ENCODE measurements around the gene STAG1. TPM values are rescaled to one million over a fixed set of nuclear protein-coding genes. Genes with fewer than 3 reads are reported as not detected.

The STAG1 gene
- total and polyA plus RNA-seq, 2 donors (not counting 1 experiment from before 2014, with no cell fraction given): 23.2 to 38.6 TPM

DNA sequence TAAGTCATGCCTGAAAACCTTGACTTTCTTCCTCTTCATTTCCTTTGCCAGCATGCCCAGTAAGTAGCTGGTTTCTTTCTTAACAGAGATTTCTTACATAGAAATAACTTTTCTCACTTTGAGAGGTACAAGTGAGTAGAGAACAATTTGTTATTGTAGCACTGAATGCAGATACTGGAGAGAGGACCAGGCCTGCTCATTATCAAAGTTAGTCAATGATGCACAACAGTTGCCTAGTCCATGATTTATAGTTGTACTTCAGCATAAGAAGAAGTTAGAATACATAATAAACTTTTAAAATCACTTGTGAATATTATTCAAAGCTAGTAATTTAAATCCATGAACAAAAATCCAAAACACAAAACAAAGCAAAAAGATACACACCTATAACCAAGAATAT lies 289.0 kb downstream of the STAG1 start:
- no peaks in the 10 kb centered on the region for H3K4me1 ChIP-seq (ENCODE audit: control insufficient read depth, extremely low read depth, insufficient read depth, low read length)

DNA sequence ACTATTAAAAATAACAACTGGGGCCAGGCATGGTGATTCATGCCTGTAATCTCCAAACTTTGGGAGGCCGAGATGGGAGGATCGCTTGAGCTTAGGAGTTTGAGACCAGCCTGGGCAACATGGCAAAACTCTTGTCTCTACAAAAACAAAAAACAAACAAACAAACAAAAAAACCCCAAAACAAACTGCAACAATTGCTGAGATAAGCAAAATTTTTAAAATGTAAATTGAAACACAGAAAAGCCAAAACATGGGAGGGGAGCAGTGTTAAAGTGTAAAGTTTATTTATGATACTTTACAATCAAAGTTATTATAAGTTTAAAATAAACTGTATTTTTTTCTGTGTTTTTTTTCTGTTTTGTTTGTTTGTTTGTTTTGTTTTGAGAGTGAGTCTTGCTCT lies 294.4 kb downstream of the STAG1 start:
- no peak for DNase-seq (ENCODE audit: low read depth in 2 of 2)
- TF ChIP-seq, protein P1, sequence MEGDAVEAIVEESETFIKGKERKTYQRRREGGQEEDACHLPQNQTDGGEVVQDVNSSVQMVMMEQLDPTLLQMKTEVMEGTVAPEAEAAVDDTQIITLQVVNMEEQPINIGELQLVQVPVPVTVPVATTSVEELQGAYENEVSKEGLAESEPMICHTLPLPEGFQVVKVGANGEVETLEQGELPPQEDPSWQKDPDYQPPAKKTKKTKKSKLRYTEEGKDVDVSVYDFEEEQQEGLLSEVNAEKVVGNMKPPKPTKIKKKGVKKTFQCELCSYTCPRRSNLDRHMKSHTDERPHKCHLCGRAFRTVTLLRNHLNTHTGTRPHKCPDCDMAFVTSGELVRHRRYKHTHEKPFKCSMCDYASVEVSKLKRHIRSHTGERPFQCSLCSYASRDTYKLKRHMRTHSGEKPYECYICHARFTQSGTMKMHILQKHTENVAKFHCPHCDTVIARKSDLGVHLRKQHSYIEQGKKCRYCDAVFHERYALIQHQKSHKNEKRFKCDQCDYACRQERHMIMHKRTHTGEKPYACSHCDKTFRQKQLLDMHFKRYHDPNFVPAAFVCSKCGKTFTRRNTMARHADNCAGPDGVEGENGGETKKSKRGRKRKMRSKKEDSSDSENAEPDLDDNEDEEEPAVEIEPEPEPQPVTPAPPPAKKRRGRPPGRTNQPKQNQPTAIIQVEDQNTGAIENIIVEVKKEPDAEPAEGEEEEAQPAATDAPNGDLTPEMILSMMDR (conservative IDR thresholded peaks at IDR 0.05 in 1 of 2, IDR thresholded peaks at IDR 0.05 in 1 of 2; ENCODE audit: low read depth in 1 of 2, low read length in 2 of 2): no peak
- no peak for TF ChIP-seq EZH2 (IDR thresholded peaks at IDR 0.05; ENCODE audit: low read length, missing control alignments)
- no peak overlapping the region for H3K4me3 ChIP-seq (replicated peaks in 1 of 4; ENCODE audit: control extremely low read depth in 1 of 4, insufficient read depth in 1 of 4, low read depth in 3 of 4, low read length in 4 of 4)
- no peaks in the 10 kb centered on the region for H4K20me1 ChIP-seq (ENCODE audit: control insufficient read depth, extremely low read depth, insufficient read depth, low read length)
- no peak overlapping the region for H2AFZ ChIP-seq (ENCODE audit: low read length)
- H3K36me3 ChIP-seq (ENCODE audit: control insufficient read depth, insufficient read depth, low read length): peaks cover 2% of the 10 kb centered on the region
- no peak overlapping the region for H3K27ac ChIP-seq (ENCODE audit: insufficient read depth, low read length)
- H3K9me3 ChIP-seq (ENCODE audit: control insufficient read depth, insufficient read depth, low read depth, low read length): peaks cover 2% of the 10 kb centered on the region
- H3K27me3 ChIP-seq (ENCODE audit: control insufficient read depth, insufficient read depth, low read length): no peaks in the 10 kb centered on the region
- H3K4me1 ChIP-seq (ENCODE audit: control insufficient read depth, extremely low read depth, insufficient read depth, low read length): no peaks in the 10 kb centered on the region
- H3K9ac ChIP-seq (ENCODE audit: insufficient read depth, low read length): no peak overlapping the region
- H3K79me2 ChIP-seq (ENCODE audit: control insufficient read depth, insufficient read depth, low read length): no peaks in the 10 kb centered on the region
- H3K4me2 ChIP-seq (ENCODE audit: extremely low read depth, insufficient read depth, low read length): no peak overlapping the region

More for the DNA sequence above, 289.0 kb downstream of the STAG1 start:
- Histone ChIP-seq H3K4me3 (replicated peaks in 1 of 4; ENCODE audit: control extremely low read depth in 1 of 4, insufficient read depth in 1 of 4, low read depth in 3 of 4, low read length in 4 of 4) (no peak overlapping the region), H4K20me1 (ENCODE audit: control insufficient read depth, extremely low read depth, insufficient read depth, low read length) (no peaks in the 10 kb centered on the region), H3K79me2 (ENCODE audit: control insufficient read depth, insufficient read depth, low read length) (no peaks in the 10 kb centered on the region), H3K36me3 (ENCODE audit: control insufficient read depth, insufficient read depth, low read length) (no peaks in the 10 kb centered on the region), H2AFZ (ENCODE audit: low read length) (no peak overlapping the region), H3K9ac (ENCODE audit: insufficient read depth, low read length) (no peak overlapping the region), H3K4me2 (ENCODE audit: extremely low read depth, insufficient read depth, low read length) (no peak overlapping the region), H3K27ac (ENCODE audit: insufficient read depth, low read length) (no peak overlapping the region), H3K9me3 (ENCODE audit: control insufficient read depth, insufficient read depth, low read depth, low read length) (no peaks in the 10 kb centered on the region), H3K27me3 (ENCODE audit: control insufficient read depth, insufficient read depth, low read length) (no peaks in the 10 kb centered on the region)
- TF ChIP-seq EZH2 (IDR thresholded peaks at IDR 0.05; ENCODE audit: low read length, missing control alignments): no peak
- TF ChIP-seq, protein P1 (conservative IDR thresholded peaks at IDR 0.05 in 1 of 2, IDR thresholded peaks at IDR 0.05 in 1 of 2; ENCODE audit: low read depth in 1 of 2, low read length in 2 of 2): no peak
- DNase-seq (ENCODE audit: low read depth in 2 of 2): no peak

DNA sequence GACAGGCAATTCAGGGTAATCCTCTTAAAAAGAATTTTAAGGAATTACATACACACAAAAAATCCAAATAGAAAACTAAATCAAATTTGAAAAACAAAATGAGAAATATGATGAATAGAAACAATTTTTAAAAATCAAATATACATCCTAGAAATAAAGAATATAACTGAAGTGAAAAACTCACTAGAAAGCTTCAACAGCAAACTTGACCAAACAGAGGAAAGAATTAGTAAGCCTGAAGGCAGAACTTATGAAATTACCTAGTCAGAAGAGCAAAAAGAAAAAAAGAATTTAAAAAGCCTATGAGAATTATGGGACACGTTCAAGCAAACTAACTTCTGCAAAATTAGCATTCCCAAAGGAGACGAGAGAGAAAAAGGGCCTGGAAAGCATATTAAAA lies 296.0 kb downstream of the STAG1 start:
- no peak overlapping the region for H2AFZ ChIP-seq (ENCODE audit: low read length)
- no peak overlapping the region for H3K27ac ChIP-seq (ENCODE audit: insufficient read depth, low read length)
- no peak overlapping the region for H3K9ac ChIP-seq (ENCODE audit: insufficient read depth, low read length)
- H3K4me1 ChIP-seq (ENCODE audit: control insufficient read depth, extremely low read depth, insufficient read depth, low read length): no peaks in the 10 kb centered on the region
- no peak for TF ChIP-seq EZH2 (IDR thresholded peaks at IDR 0.05; ENCODE audit: low read length, missing control alignments)
- TF ChIP-seq, protein P1 (conservative IDR thresholded peaks at IDR 0.05 in 1 of 2, IDR thresholded peaks at IDR 0.05 in 1 of 2; ENCODE audit: low read depth in 1 of 2, low read length in 2 of 2): no peak
- no peaks in the 10 kb centered on the region for H3K79me2 ChIP-seq (ENCODE audit: control insufficient read depth, insufficient read depth, low read length)
- no peak overlapping the region for H3K4me2 ChIP-seq (ENCODE audit: extremely low read depth, insufficient read depth, low read length)
- no peak overlapping the region for H3K4me3 ChIP-seq (replicated peaks in 1 of 4; ENCODE audit: control extremely low read depth in 1 of 4, insufficient read depth in 1 of 4, low read depth in 3 of 4, low read length in 4 of 4)
- no peaks in the 10 kb centered on the region for H4K20me1 ChIP-seq (ENCODE audit: control insufficient read depth, extremely low read depth, insufficient read depth, low read length)
- no peaks in the 10 kb centered on the region for H3K27me3 ChIP-seq (ENCODE audit: control insufficient read depth, insufficient read depth, low read length)
- DNase-seq (ENCODE audit: low read depth in 2 of 2): no peak
- H3K36me3 ChIP-seq (ENCODE audit: control insufficient read depth, insufficient read depth, low read length): peaks cover 2% of the 10 kb centered on the region
- peaks cover 2% of the 10 kb centered on the region for H3K9me3 ChIP-seq (ENCODE audit: control insufficient read depth, insufficient read depth, low read depth, low read length)

Data from fibroblast of lung (primary cell).